WTC11 (cell line): ENCODE measurements around the gene POLD4. TPM values are rescaled to one million over a fixed set of nuclear protein-coding genes. Genes with fewer than 3 reads are reported as not detected.

Source experiments
- ATAC-seq: fragments of 200-7000 bp; cut with Tn5 transposase; 2 replicates; pipeline ENCODE4 v1.10.0; 2021; ENCODE audit warnings: mild to moderate bottlenecking, moderate library complexity
- CTCF ChIA-PET: fragments of 300-600 bp; sonication (Branson Sonifier 250); formaldehyde crosslinking; loops from one replicate; lab custom pipeline; 2021; ENCODE audit warnings: antibody characterized with exemption; lab: Charles Lee
- POLR2A ChIA-PET: fragments of 350-600 bp; sonication (Branson Sonifier 250); formaldehyde crosslinking; loops from one replicate; lab custom pipeline; 2021; ENCODE audit warnings: antibody characterized with exemption; lab: Charles Lee
- DNase-seq: peaks from one replicate; pipeline ENCODE4 v3.0.0; 2021; ENCODE audit warnings: low spot score
- H3K27ac Mint-ChIP-seq: 2 replicates; pipeline ENCODE4 v1.8.0; 2021; ENCODE audit warnings: mixed read lengths
- H3K27me3 Mint-ChIP-seq: 2 replicates; pipeline ENCODE4 v1.8.0; 2021; ENCODE audit warnings: low read depth, mild to moderate bottlenecking, moderate library complexity, mixed read lengths
- H3K36me3 Mint-ChIP-seq: 2 replicates; pipeline ENCODE4 v1.8.0; 2021; ENCODE audit warnings: mixed read lengths
- H3K4me1 Mint-ChIP-seq: 2 replicates; pipeline ENCODE4 v1.8.0; 2022; ENCODE audit warnings: mixed read lengths
- H3K4me3 Mint-ChIP-seq: 2 replicates; pipeline ENCODE4 v1.8.0; 2021; ENCODE audit warnings: mild to moderate bottlenecking, moderate library complexity, mixed read lengths
- H3K9me3 Mint-ChIP-seq: 2 replicates; pipeline ENCODE4 v1.8.0; 2021; ENCODE audit warnings: mixed read lengths
- AFF4 ChIP-seq: sonication (generic); formaldehyde crosslinking; IDR thresholded peaks from 2 replicates; pipeline ENCODE4 v1.8.1; 2023; ENCODE audit warnings: mild to moderate bottlenecking, missing genetic modification reagents, borderline replicate concordance
- CTCF ChIP-seq: fragments of 200-600 bp; IDR thresholded peaks from 2 replicates; pipeline ENCODE4 v1.8.0; 2022; ENCODE audit warnings: antibody characterized with exemption
- E2F5 ChIP-seq: sonication (generic); formaldehyde crosslinking; IDR thresholded peaks from 2 replicates; pipeline ENCODE4 v1.8.1; 2022; ENCODE audit warnings: mild to moderate bottlenecking, moderate library complexity, missing genetic modification reagents
- ESRRA ChIP-seq: sonication (generic); formaldehyde crosslinking; IDR thresholded peaks from 2 replicates; pipeline ENCODE4 v1.8.1; 2022; ENCODE audit warnings: mild to moderate bottlenecking, missing genetic modification reagents, borderline replicate concordance
- ETV6 ChIP-seq: sonication (generic); formaldehyde crosslinking; IDR thresholded peaks from 2 replicates; pipeline ENCODE4 v1.8.1; 2022; ENCODE audit warnings: mild to moderate bottlenecking, missing genetic modification reagents
- FOXJ3 ChIP-seq: sonication (generic); formaldehyde crosslinking; IDR thresholded peaks from 2 replicates; pipeline ENCODE4 v1.9.0; 2021; ENCODE audit warnings: missing genetic modification reagents, mild to moderate bottlenecking, borderline replicate concordance
- FOXK1 ChIP-seq: sonication (generic); formaldehyde crosslinking; IDR thresholded peaks from 2 replicates; pipeline ENCODE4 v1.8.0; 2022; ENCODE audit warnings: mild to moderate bottlenecking, moderate library complexity, missing genetic modification reagents
- GABPB1 ChIP-seq: sonication (generic); formaldehyde crosslinking; IDR thresholded peaks from 2 replicates; pipeline ENCODE4 v1.8.1; 2023; ENCODE audit warnings: mild to moderate bottlenecking, missing genetic modification reagents
- JAZF1 ChIP-seq: fragments of 250-450 bp; sonication (Bioruptor Pico); IDR thresholded peaks from 2 replicates; pipeline ENCODE4 v1.9.0; 2021; ENCODE audit warnings: moderate library complexity, mild to moderate bottlenecking, inconsistent platforms
- MXD4 ChIP-seq: fragments of 250-450 bp; sonication (Bioruptor Pico); IDR thresholded peaks from 2 replicates; pipeline ENCODE4 v1.8.0; 2021; ENCODE audit warnings: mild to moderate bottlenecking, moderate library complexity, borderline replicate concordance
- NR2C2 ChIP-seq: sonication (generic); formaldehyde crosslinking; IDR thresholded peaks from 2 replicates; pipeline ENCODE4 v1.8.0; 2022; ENCODE audit warnings: mild to moderate bottlenecking, missing genetic modification reagents
- PREB ChIP-seq: sonication (generic); formaldehyde crosslinking; IDR thresholded peaks from 2 replicates; pipeline ENCODE4 v1.8.1; 2022; ENCODE audit warnings: mild to moderate bottlenecking, missing genetic modification reagents, moderate library complexity, borderline replicate concordance
- RORB ChIP-seq: fragments of 250-450 bp; sonication (Bioruptor Pico); IDR thresholded peaks from 2 replicates; pipeline ENCODE4 v1.9.0; 2021; ENCODE audit warnings: mild to moderate bottlenecking
- SMAD3 ChIP-seq: sonication (generic); formaldehyde crosslinking; IDR thresholded peaks from 2 replicates; pipeline ENCODE4 v1.8.0; 2022; ENCODE audit warnings: missing genetic modification reagents, mild to moderate bottlenecking, borderline replicate concordance
- TCF7 ChIP-seq: sonication (generic); formaldehyde crosslinking; IDR thresholded peaks from 2 replicates; pipeline ENCODE4 v1.8.0; 2022; ENCODE audit warnings: mild to moderate bottlenecking, low read depth, missing genetic modification reagents, moderate library complexity
- TEAD1 ChIP-seq: sonication (generic); formaldehyde crosslinking; IDR thresholded peaks from 2 replicates; pipeline ENCODE4 v1.8.0; 2022; ENCODE audit warnings: mild to moderate bottlenecking, missing genetic modification reagents
- ZNF219 ChIP-seq: sonication (generic); formaldehyde crosslinking; IDR thresholded peaks from 2 replicates; pipeline ENCODE4 v1.8.0; 2023; ENCODE audit warnings: missing genetic modification reagents, mild to moderate bottlenecking, borderline replicate concordance
- ZNF232 ChIP-seq: sonication (generic); formaldehyde crosslinking; IDR thresholded peaks from 2 replicates; pipeline ENCODE4 v1.8.0; 2022; ENCODE audit warnings: mild to moderate bottlenecking, missing genetic modification reagents
- ZNF263 ChIP-seq: sonication (generic); formaldehyde crosslinking; IDR thresholded peaks from 2 replicates; pipeline ENCODE4 v1.8.1; 2022; ENCODE audit warnings: low read depth, mild to moderate bottlenecking, moderate library complexity, missing genetic modification reagents
- ZNF396 ChIP-seq: fragments of 250-450 bp; sonication (Bioruptor Pico); IDR thresholded peaks from 2 replicates; pipeline ENCODE4 v1.8.0; 2021; ENCODE audit warnings: mild to moderate bottlenecking, moderate library complexity, borderline replicate concordance
- ZNF425 ChIP-seq: fragments of 250-450 bp; sonication (Bioruptor Pico); conservative IDR thresholded peaks from 2 replicates; pipeline ENCODE4 v1.9.0; 2021; ENCODE audit warnings: mild to moderate bottlenecking
- ZNF512 ChIP-seq: sonication (generic); formaldehyde crosslinking; IDR thresholded peaks from 2 replicates; pipeline ENCODE4 v1.8.1; 2022; ENCODE audit warnings: missing genetic modification reagents, borderline replicate concordance
- ZNF671 ChIP-seq: fragments of 250-450 bp; sonication (Bioruptor Pico); IDR thresholded peaks from 2 replicates; pipeline ENCODE4 v1.8.0; 2021; ENCODE audit warnings: mild to moderate bottlenecking
- ZSCAN18 ChIP-seq: fragments of 250-450 bp; sonication (Bioruptor Pico); IDR thresholded peaks from 2 replicates; pipeline ENCODE4 v2.1.2; 2022; ENCODE audit warnings: mild to moderate bottlenecking, moderate library complexity
- total RNA-seq: library from RNA; stranded (reverse); gene quantifications from 3 replicates; pipeline ENCODE4 v1.2.3, GENCODE V29; 2021

POLD4 gene
- total RNA-seq, 1 experiment from 2014 or later: 30.3 TPM

GRCh38 chr11:67356387-67356863 is 3.1 kb upstream of the POLD4 start (continued):
- TF ChIP-seq AFF4 (CRISPR knock-in tag) (no peak), MXD4 (CRISPR knock-in tag) (no peak), NR2C2 (CRISPR knock-in tag) (no peak), SMAD3 (no peak), ZNF263 (CRISPR knock-in tag) (no peak), FOXK1 (CRISPR knock-in tag) (no peak), RORB (CRISPR knock-in tag) (no peak), ZSCAN18 (CRISPR knock-in tag) (no peak), ESRRA (CRISPR knock-in tag) (no peak), CTCF (no peak), E2F5 (CRISPR knock-in tag) (no peak), GABPB1 (no peak), ZNF396 (CRISPR knock-in tag) (no peak), ZNF671 (CRISPR knock-in tag) (no peak)

GRCh38 chr11:67355794-67356386 is 2.5 kb upstream of the POLD4 start:
- ATAC-seq: no peak
- peaks cover 30% of the 10 kb centered on the region for H3K4me1 Mint-ChIP-seq
- H3K36me3 Mint-ChIP-seq: no peaks in the 10 kb centered on the region
- no peak overlapping the region for H3K27ac Mint-ChIP-seq
- POLR2A ChIA-PET: no interaction called here
- DNase-seq: no peak
- peaks cover 22% of the 10 kb centered on the region for H3K27me3 Mint-ChIP-seq
- no peak overlapping the region for H3K4me3 Mint-ChIP-seq
- no peaks in the 10 kb centered on the region for H3K9me3 Mint-ChIP-seq
- CTCF ChIA-PET: interaction anchor here (1.1 to 10.1 kb wide), 6 partner anchors 10 to 258 kb away, joined by 3 to 842 read pairs (median 14); partner anchors contain the start of genes CLCF1 and PPP1CA
- TF ChIP-seq ZNF219 (CRISPR knock-in tag): no peak
- no peak for TF ChIP-seq JAZF1 (CRISPR knock-in tag)
- no peak for TF ChIP-seq ZNF232
- TF ChIP-seq TCF7 (CRISPR knock-in tag): no peak
- TF ChIP-seq ETV6 (CRISPR knock-in tag): no peak
- TF ChIP-seq ZNF396 (CRISPR knock-in tag): no peak
- TF ChIP-seq ZNF425: no peak
- no peak for TF ChIP-seq TEAD1 (CRISPR knock-in tag)
- TF ChIP-seq ZNF512 (CRISPR knock-in tag): no peak
- TF ChIP-seq FOXJ3 (CRISPR knock-in tag): no peak
- TF ChIP-seq PREB (CRISPR knock-in tag): no peak
